ENCODE results near the gene NIN.

DNA sequence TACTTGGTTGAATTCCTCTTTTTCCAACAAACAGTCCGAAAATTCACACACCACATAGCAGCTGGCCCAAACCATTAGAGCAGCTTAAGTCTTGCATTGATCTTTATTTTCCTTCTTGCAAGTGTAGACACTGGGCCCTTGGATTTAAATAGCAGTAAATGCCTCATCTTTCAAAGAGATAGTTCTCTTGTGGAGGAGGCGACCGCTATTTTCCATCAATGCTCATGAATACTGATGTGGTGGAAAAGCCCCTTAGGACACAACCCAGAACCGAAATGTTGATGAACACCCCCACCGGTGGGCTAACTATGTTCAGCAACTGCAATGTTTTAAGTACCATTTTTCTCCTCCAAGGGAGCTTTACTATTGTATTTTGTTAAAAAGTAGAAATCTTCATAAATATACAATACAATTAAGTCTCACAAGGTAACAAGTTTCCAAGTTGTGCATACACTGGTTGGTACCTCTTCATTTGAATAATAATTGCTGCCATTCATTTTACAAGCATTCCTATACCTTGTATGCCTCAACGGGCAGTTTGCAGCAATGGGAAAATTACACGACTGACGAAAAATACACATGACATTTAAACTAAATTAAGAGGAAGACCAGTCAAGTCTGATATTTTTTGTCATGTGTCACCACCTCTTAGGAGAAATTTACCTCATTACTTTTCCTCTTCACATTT, 18.0 kb downstream of the NIN start:
- TF ChIP-seq POLR2A (IDR thresholded peaks at IDR 0.05; ENCODE audit: low read depth, low read length) (no peak), POLR2AphosphoS5 (IDR thresholded peaks at IDR 0.05; ENCODE audit: low read depth, low read length) (no peak), TAF1 (IDR thresholded peaks at IDR 0.05; ENCODE audit: borderline replicate concordance, low read depth, low read length) (no peak)
